Panc1 (cell line): ENCODE results near the gene EIF2A. TPM values are rescaled to one million over a fixed set of nuclear protein-coding genes. Genes with fewer than 3 reads are reported as not detected.

Experiments
- ATAC-seq: fragments of 200-7000 bp; cut with Tn5 transposase; 2 replicates; pipeline ENCODE4 v1.9.1; 2020; ENCODE audit warnings: mild to moderate bottlenecking, moderate library complexity
- BruUV-seq: library from RNA; stranded (reverse); fragments of 400-500 nt; replicated peaks from 2 replicates; lab custom pipeline; 2021; lab: Mats Ljungman, UMichigan
- CTCF ChIA-PET: fragments of 300-600 bp; sonication (Branson Sonifier 250); formaldehyde crosslinking; loops from one replicate; lab custom pipeline; 2022; ENCODE audit warnings: antibody characterized with exemption; lab: Charles Lee
- POLR2A ChIA-PET: fragments of 300-600 bp; sonication (Branson Sonifier 250); formaldehyde crosslinking; loops from one replicate; lab custom pipeline; 2022; ENCODE audit warnings: antibody characterized with exemption; lab: Charles Lee
- DNase-seq: peaks from one replicate; pipeline ENCODE4 v3.0.0-alpha.2; 2010; ENCODE audit warnings: low read depth, low spot score
- H3K27ac ChIP-seq: 2 replicates; pipeline ENCODE4 v1.5.1; 2011; ENCODE audit warnings: mild to moderate bottlenecking, low read length, inconsistent platforms
- H3K27me3 ChIP-seq: fragments of 200-500 bp; sonication (Bioruptor generic); 2 replicates; pipeline ENCODE4 v1.6.0; 2014; ENCODE audit warnings: low read length, inconsistent platforms; ENCODE audit not compliant: control insufficient read depth, insufficient read depth
- H3K36me3 ChIP-seq: fragments of 200-500 bp; sonication (Bioruptor generic); 2 replicates; pipeline ENCODE4 v1.5.1; 2014; ENCODE audit warnings: inconsistent platforms, mild to moderate bottlenecking, low read length, moderate library complexity; ENCODE audit not compliant: control insufficient read depth, insufficient read depth
- H3K4me1 ChIP-seq: 2 replicates; pipeline ENCODE4 v1.5.1; 2011; ENCODE audit warnings: inconsistent platforms, mild to moderate bottlenecking, low read length, moderate library complexity; ENCODE audit not compliant: control insufficient read depth, insufficient read depth
- H3K4me3 ChIP-seq, 2 experiments: 2 replicates each; pipeline ENCODE4 v1.5.1; 2011 to 2012; ENCODE audit warnings: low read depth in 2 of 2, low read length in 2 of 2, mild to moderate bottlenecking in 2 of 2, inconsistent platforms in 1 of 2, moderate library complexity in 1 of 2
- H3K9me3 ChIP-seq: fragments of 200-500 bp; sonication (Bioruptor generic); 2 replicates; pipeline ENCODE4 v1.5.1; 2014; ENCODE audit warnings: low read depth, mild to moderate bottlenecking, inconsistent platforms, low read length, moderate library complexity; ENCODE audit not compliant: control insufficient read depth, insufficient read depth
- POLR2AphosphoS5 ChIP-seq: IDR thresholded peaks from 2 replicates; pipeline ENCODE4 v1.6.1; 2012; ENCODE audit warnings: mild to moderate bottlenecking, low read depth, low read length, moderate library complexity
- SIN3A ChIP-seq: IDR thresholded peaks from 2 replicates; pipeline ENCODE4 v1.6.1; 2012; ENCODE audit warnings: low read depth, mild to moderate bottlenecking, low read length, moderate library complexity, borderline replicate concordance; ENCODE audit not compliant: insufficient read depth
- TCF7L2 ChIP-seq: IDR thresholded peaks from 2 replicates; pipeline ENCODE4 v1.6.1; 2011; ENCODE audit warnings: mild to moderate bottlenecking, low read depth, low read length, inconsistent platforms
- in situ Hi-C: cut with HindIII; loops from 2 replicates; pipeline ENCODE4 v1.10.0; 2016; ENCODE audit warnings: low sequenced_read_pairs, low pct_unique_long_range_greater_than_20kb
- intact Hi-C: fragments of 100-400 bp; cut with micrococcal nuclease; formaldehyde crosslinking; loops from one replicate; pipeline ENCODE4 v1.10.0; 2022; ENCODE audit not compliant: unreplicated experiment
- total RNA-seq: library from RNA; stranded (reverse); gene quantifications from one replicate; pipeline ENCODE4 v1.2.1, GENCODE V29; 2021; ENCODE audit not compliant: unreplicated experiment
- TF ChIP-seq, protein P1 (sequence below): fragments of 450-650 bp; IDR thresholded peaks from 2 replicates; pipeline ENCODE4 v1.5.1; 2017; ENCODE audit warnings: mild to moderate bottlenecking
- TF ChIP-seq, protein P2 (sequence below), 2 experiments: IDR thresholded peaks; 2 replicates each; pipeline ENCODE4 v1.6.1; 2011 to 2012; ENCODE audit warnings: low read depth in 2 of 2, control low read depth in 1 of 2, low read length in 1 of 2, mild to moderate bottlenecking in 1 of 2, moderate library complexity in 1 of 2; ENCODE audit not compliant: insufficient read depth in 1 of 2

Gene EIF2A
- total RNA-seq, 1 experiment from 2014 or later: 70.0 TPM

DNA sequence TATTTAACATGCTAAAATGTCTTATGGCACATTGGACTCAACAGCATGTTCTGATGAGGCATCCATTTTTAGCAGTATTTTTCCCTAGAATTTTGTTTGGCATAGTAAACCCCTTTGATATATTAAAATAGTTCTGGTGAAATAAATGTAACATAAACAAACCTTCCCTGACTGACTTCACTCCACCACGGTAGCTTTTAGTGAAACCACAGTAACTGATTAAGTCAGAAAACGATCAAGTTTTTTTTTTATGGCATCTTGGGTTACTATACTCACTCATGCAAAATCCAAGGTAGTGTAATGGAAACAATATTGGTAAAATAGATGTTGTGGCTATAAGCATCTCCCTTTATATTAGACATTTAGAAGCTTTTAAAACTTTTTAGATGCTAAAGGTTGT is 3.1 kb upstream of the EIF2A start:
- no TSS peak for BruUV-seq
- Histone ChIP-seq H3K4me3 (no peak overlapping the region), H3K4me1 (peaks cover 30% of the 10 kb centered on the region), H3K27ac (no peak overlapping the region), H3K27me3 (no peaks in the 10 kb centered on the region), H3K36me3 (peaks cover 33% of the 10 kb centered on the region), H3K9me3 (no peaks in the 10 kb centered on the region)
- intact Hi-C loops (no loop called here), in situ Hi-C loops (no loop called here)
- DNase-seq: no peak
- ChIA-PET POLR2A (no interaction called here), CTCF (no interaction called here)
- TF ChIP-seq POLR2AphosphoS5 (no peak), SIN3A (no peak), TCF7L2 (no peak)
- TF ChIP-seq, protein P1, sequence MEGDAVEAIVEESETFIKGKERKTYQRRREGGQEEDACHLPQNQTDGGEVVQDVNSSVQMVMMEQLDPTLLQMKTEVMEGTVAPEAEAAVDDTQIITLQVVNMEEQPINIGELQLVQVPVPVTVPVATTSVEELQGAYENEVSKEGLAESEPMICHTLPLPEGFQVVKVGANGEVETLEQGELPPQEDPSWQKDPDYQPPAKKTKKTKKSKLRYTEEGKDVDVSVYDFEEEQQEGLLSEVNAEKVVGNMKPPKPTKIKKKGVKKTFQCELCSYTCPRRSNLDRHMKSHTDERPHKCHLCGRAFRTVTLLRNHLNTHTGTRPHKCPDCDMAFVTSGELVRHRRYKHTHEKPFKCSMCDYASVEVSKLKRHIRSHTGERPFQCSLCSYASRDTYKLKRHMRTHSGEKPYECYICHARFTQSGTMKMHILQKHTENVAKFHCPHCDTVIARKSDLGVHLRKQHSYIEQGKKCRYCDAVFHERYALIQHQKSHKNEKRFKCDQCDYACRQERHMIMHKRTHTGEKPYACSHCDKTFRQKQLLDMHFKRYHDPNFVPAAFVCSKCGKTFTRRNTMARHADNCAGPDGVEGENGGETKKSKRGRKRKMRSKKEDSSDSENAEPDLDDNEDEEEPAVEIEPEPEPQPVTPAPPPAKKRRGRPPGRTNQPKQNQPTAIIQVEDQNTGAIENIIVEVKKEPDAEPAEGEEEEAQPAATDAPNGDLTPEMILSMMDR: no peak
- TF ChIP-seq, protein P2, sequence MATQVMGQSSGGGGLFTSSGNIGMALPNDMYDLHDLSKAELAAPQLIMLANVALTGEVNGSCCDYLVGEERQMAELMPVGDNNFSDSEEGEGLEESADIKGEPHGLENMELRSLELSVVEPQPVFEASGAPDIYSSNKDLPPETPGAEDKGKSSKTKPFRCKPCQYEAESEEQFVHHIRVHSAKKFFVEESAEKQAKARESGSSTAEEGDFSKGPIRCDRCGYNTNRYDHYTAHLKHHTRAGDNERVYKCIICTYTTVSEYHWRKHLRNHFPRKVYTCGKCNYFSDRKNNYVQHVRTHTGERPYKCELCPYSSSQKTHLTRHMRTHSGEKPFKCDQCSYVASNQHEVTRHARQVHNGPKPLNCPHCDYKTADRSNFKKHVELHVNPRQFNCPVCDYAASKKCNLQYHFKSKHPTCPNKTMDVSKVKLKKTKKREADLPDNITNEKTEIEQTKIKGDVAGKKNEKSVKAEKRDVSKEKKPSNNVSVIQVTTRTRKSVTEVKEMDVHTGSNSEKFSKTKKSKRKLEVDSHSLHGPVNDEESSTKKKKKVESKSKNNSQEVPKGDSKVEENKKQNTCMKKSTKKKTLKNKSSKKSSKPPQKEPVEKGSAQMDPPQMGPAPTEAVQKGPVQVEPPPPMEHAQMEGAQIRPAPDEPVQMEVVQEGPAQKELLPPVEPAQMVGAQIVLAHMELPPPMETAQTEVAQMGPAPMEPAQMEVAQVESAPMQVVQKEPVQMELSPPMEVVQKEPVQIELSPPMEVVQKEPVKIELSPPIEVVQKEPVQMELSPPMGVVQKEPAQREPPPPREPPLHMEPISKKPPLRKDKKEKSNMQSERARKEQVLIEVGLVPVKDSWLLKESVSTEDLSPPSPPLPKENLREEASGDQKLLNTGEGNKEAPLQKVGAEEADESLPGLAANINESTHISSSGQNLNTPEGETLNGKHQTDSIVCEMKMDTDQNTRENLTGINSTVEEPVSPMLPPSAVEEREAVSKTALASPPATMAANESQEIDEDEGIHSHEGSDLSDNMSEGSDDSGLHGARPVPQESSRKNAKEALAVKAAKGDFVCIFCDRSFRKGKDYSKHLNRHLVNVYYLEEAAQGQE (IDR thresholded peaks at IDR 0.05; ENCODE audit: insufficient read depth in 1 of 2, low read depth in 2 of 2, low read length in 1 of 2): no peak
- no peak for ATAC-seq

DNA sequence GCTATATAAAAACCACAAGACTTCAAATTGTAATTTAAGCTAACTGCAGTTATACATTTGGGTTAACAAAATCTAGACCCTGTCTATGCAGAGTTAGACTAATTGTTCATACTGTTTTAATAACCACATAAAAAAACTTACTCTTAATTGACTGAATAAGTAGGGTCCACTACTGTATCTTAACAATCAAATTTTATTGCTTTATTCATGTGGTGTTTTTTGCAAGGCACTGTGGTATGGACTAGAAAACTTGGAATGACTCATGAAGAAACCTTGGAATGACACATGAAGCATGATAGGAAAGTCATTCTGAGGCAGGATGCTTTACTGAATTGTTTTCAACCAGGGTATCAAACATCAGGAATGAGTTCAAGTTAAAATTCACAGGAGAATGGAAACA is 2.5 kb upstream of the EIF2A start:
- TF ChIP-seq, protein P2 (IDR thresholded peaks at IDR 0.05; ENCODE audit: insufficient read depth in 1 of 2, low read depth in 2 of 2, low read length in 1 of 2): no peak
- POLR2A ChIA-PET: no interaction called here
- CTCF ChIA-PET: no interaction called here

More for the DNA sequence above, 2.5 kb upstream of the EIF2A start:
- intact Hi-C loops: no loop called here
- Histone ChIP-seq H3K27ac (peak overlapping the region; percentile 7; the same call in 1 of the 2 replicates), H3K4me1 (peaks cover 30% of the 10 kb centered on the region), H3K27me3 (no peaks in the 10 kb centered on the region), H3K4me3 (peak overlapping the region in 1 of 2 experiments; percentile 85; a peak in 2 of 4 replicates), H3K9me3 (no peaks in the 10 kb centered on the region), H3K36me3 (peaks cover 33% of the 10 kb centered on the region)
- BruUV-seq: no TSS peak
- in situ Hi-C loops: no loop called here
- DNase-seq: no peak
- ATAC-seq: no peak
